HepG2 (cell line): ENCODE data around the gene BPIFB6. TPM values are rescaled to one million over a fixed set of nuclear protein-coding genes. Genes with fewer than 3 reads are reported as not detected.
A peak's percentile ranks its signal among the peaks of the same experiment; 100 is the strongest.

Experiments used
- BATF2 ChIP-seq: sonication (generic); formaldehyde crosslinking; IDR thresholded peaks from 2 replicates; pipeline ENCODE4 v1.8.0; 2022; ENCODE audit warnings: mild to moderate bottlenecking, missing genetic modification reagents, moderate library complexity
- ELK4 ChIP-seq: sonication (generic); formaldehyde crosslinking; IDR thresholded peaks from 2 replicates; pipeline ENCODE4 v1.9.0; 2021; ENCODE audit warnings: missing genetic modification reagents, borderline replicate concordance
- FOXK1 ChIP-seq: sonication (generic); formaldehyde crosslinking; IDR thresholded peaks from 2 replicates; pipeline ENCODE4 v1.4.0; 2020; ENCODE audit warnings: low read depth, missing genetic modification reagents, borderline replicate concordance
- FOXP1 ChIP-seq, 2 experiments: fragments of 450-650 bp in 1 of 2; IDR thresholded peaks; 2 replicates each; pipeline ENCODE4 v1.6.1; 2017 to 2018; ENCODE audit warnings: antibody characterized with exemption in 1 of 2
- FUBP1 ChIP-seq: sonication (generic); formaldehyde crosslinking; IDR thresholded peaks from 2 replicates; pipeline ENCODE4 v1.5.1; 2020; ENCODE audit warnings: missing genetic modification reagents, mild to moderate bottlenecking, borderline replicate concordance
- JUNB ChIP-seq: sonication (generic); formaldehyde crosslinking; IDR thresholded peaks from 2 replicates; pipeline ENCODE4 v1.8.0; 2022; ENCODE audit warnings: missing genetic modification reagents, mild to moderate bottlenecking, borderline replicate concordance
- MTF1 ChIP-seq: sonication (generic); formaldehyde crosslinking; IDR thresholded peaks from 2 replicates; pipeline ENCODE4 v1.5.0; 2020; ENCODE audit warnings: missing genetic modification reagents
- POLR2G ChIP-seq: fragments of 200-400 bp; formaldehyde crosslinking; IDR thresholded peaks from 2 replicates; pipeline ENCODE4 v1.6.1; 2018; ENCODE audit warnings: mild to moderate bottlenecking, low read depth, low read length, moderate library complexity
- RORA ChIP-seq: sonication (generic); formaldehyde crosslinking; IDR thresholded peaks from 2 replicates; pipeline ENCODE4 v1.5.0; 2020; ENCODE audit warnings: mild to moderate bottlenecking, missing genetic modification reagents, moderate library complexity
- SOX5 ChIP-seq: IDR thresholded peaks from 2 replicates; pipeline ENCODE4 v1.6.1; 2016; ENCODE audit warnings: borderline replicate concordance
- ZMAT5 ChIP-seq: sonication (generic); formaldehyde crosslinking; IDR thresholded peaks from 2 replicates; pipeline ENCODE4 v1.5.0; 2020; ENCODE audit warnings: mild to moderate bottlenecking, low read depth, missing genetic modification reagents, borderline replicate concordance
- ZNF431 ChIP-seq: sonication (generic); formaldehyde crosslinking; IDR thresholded peaks from 2 replicates; pipeline ENCODE4 v1.9.0; 2022; ENCODE audit warnings: missing genetic modification reagents, low read depth, mild to moderate bottlenecking, borderline replicate concordance
- ZNF780A ChIP-seq: sonication (generic); formaldehyde crosslinking; IDR thresholded peaks from 2 replicates; pipeline ENCODE4 v1.8.0; 2022; ENCODE audit warnings: mild to moderate bottlenecking, missing genetic modification reagents, moderate library complexity
- polyA plus RNA-seq, 8 experiments: library from polyadenylated mRNA; depleted of rRNA in 3 of 8; stranded (reverse) in 7 of 8; unstranded in 1 of 8; fragments of >200 nt; fragmentation: Illumina TruSeq in 4 of 8; extraction: Trizol in 4 of 8; gene quantifications; 2 replicates each; pipeline versions ENCODE4 v1.2.1 to v1.2.3, GENCODE V29; 2011 to 2016; ENCODE audit warnings: low read depth in 4 of 8, missing spikeins in 1 of 8, mixed read lengths in 1 of 8; ENCODE audit not compliant: insufficient read depth in 1 of 8
- total RNA-seq, 5 experiments: library from RNA; depleted of rRNA; stranded (reverse); fragments of >200 nt; fragmentation: Illumina TruSeq; extraction: Trizol; gene quantifications; 2 replicates each; pipeline ENCODE4 v1.2.3, GENCODE V29; 2016; ENCODE audit warnings: low read depth in 1 of 5

BPIFB6 gene
- total and polyA plus RNA-seq, 2 of the 13 experiments (the other 11 are each of a cell fraction or from before 2014, with no cell fraction given): 0.13 to 1.7 TPM

GRCh38 chr20:33025318-33025876, 6.1 kb upstream of the BPIFB6 start (continued):
- TF ChIP-seq BATF2 (CRISPR knock-in tag) (0 out of 2 replicates have a peak, but pooled peaks have one; percentile 45), ZNF780A (CRISPR knock-in tag) (peak; percentile 87; the same call in 1 of the 2 replicates), ZNF431 (CRISPR knock-in tag) (0 out of 2 replicates have a peak, but pooled peaks have one; percentile 10), SOX5 (CRISPR knock-in tag) (peak; percentile 11; the same call in 1 of the 2 replicates), MTF1 (CRISPR knock-in tag) (no peak), RORA (no peak), POLR2G (no peak; the same call in 1 of the 2 replicates), ELK4 (CRISPR knock-in tag) (no peak), JUNB (CRISPR knock-in tag) (peak; percentile 53; the same call in 1 of the 2 replicates), ZMAT5 (CRISPR knock-in tag) (0 out of 2 replicates have a peak, but pooled peaks have one; percentile 43), FOXK1 (CRISPR knock-in tag) (no peak), FUBP1 (CRISPR knock-in tag) (0 out of 2 replicates have a peak, but pooled peaks have one; percentile 23), FOXP1 (IDR thresholded peaks at IDR 0.05) (no peak; the same call in 1 of the 2 replicates), FOXP1 (CRISPR knock-in tag; IDR thresholded peaks at IDR 0.05) (no peak)
- TF ChIP-seq, all 625 proteins: peak for 36
